Amygdala (tissue), 56 donors: ENCODE results near the gene STIP1.

Source experiments
- DNase-seq, 56 donors: peaks; one replicate each; lab custom pipeline; 2025; lab: John Stamatoyannopoulos, UW

STIP1 gene

GRCh38 chr11:64232182-64232966 lies 46.4 kb downstream of the STIP1 start:
- DNase-seq, result no peak

GRCh38 chr11:64232967-64233315 lies 47.0 kb downstream of the STIP1 start:
- peak in 1 of 56 donors; percentile 25 for DNase-seq

GRCh38 chr11:64233913-64234586 lies 48.1 kb downstream of the STIP1 start, which contains the start of gene VEGFB:
VEGFB (plus strand) TSS chr11:64234584; CDS start chr11:64234834, 250 bp downstream.
- peak in 38 of 56 donors; percentile 21 to 77 (median 49) for DNase-seq

GRCh38 chr11:64234647-64235379 lies 48.8 kb downstream of the STIP1 start:
- peak in 7 of 56 donors; percentile 13 to 54 (median 35) for DNase-seq

GRCh38 chr11:64235437-64236161 lies 49.6 kb downstream of the STIP1 start:
- DNase-seq, result no peak

- no peak for DNase-seq
These were observed 51.5 kb downstream of the STIP1 start for GRCh38 chr11:64237484-64237951.

- DNase-seq, result no peak
These were observed 52.1 kb downstream of the STIP1 start for GRCh38 chr11:64238076-64238475.

GRCh38 chr11:64238999-64239398 lies 53.0 kb downstream of the STIP1 start:
- DNase-seq, result no peak

- DNase-seq, result peak in 2 of 56 donors; percentile 44 to 60
These were observed 53.9 kb downstream of the STIP1 start for GRCh38 chr11:64239662-64240434.

- DNase-seq, result peak; percentile 88 to 100 (median 97)
These were observed 54.7 kb downstream of the STIP1 start, which contains the start of gene FKBP2 for GRCh38 chr11:64240435-64241240. FKBP2 (plus strand) TSS chr11:64241095; CDS start chr11:64242388, 1,293 bp downstream.

- DNase-seq, result peak; percentile 94 to 100 (median 99)
These were observed 55.2 kb downstream of the STIP1 start for GRCh38 chr11:64241241-64241490.

GRCh38 chr11:64241491-64242374 lies 55.8 kb downstream of the STIP1 start:
- peak in 1 of 56 donors; percentile 48 for DNase-seq

GRCh38 chr11:64243236-64243854 lies 57.4 kb downstream of the STIP1 start:
- no peak for DNase-seq

GRCh38 chr11:64244107-64244506 lies 58.1 kb downstream of the STIP1 start:
- DNase-seq, result no peak

GRCh38 chr11:64244966-64245365 lies 59.0 kb downstream of the STIP1 start:
- peak in 1 of 56 donors; percentile 14 for DNase-seq

GRCh38 chr11:64245401-64245796 lies 59.4 kb downstream of the STIP1 start:
- peak in 24 of 56 donors; percentile 16 to 64 (median 40) for DNase-seq
